ENCODE data around the gene C19orf44. TPM values are rescaled to one million over a fixed set of nuclear protein-coding genes. Genes with fewer than 3 reads are reported as not detected.
"Not testable (repeated sequence)": the region's sequence is repeated elsewhere in the genome, so short reads cannot be mapped to it uniquely, and the experiment has no call there.

The C19orf44 gene
- total RNA-seq, 1 donor from 2014 or later: 13.2 TPM

DNA sequence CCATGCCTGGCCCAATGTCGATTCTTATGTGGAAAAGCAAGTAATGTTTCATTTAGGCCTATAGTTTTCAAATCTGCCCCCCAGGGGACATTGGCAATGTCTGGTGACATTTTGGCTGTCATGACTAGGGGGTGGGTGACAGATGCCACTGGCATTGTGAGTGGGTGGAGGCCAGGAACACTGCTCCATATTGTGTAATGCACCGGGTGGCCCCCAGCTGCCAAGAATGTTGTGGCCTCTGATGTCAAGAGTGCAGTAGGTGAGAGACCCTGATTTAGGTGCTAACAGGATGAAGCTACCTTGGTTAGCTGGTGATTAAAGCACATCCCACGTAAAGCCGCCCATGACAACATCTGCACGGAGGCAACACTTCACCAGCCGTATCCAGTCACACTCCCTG, 10.8 kb downstream of the C19orf44 start:
- H3K9me3 Mint-ChIP-seq: no peaks in the 10 kb centered on the region
- TF ChIP-seq EZH2phosphoT487 (IDR thresholded peaks at IDR 0.05) (no peak), EZH2 (IDR thresholded peaks at IDR 0.05) (no peak)
- TF ChIP-seq, protein P1, sequence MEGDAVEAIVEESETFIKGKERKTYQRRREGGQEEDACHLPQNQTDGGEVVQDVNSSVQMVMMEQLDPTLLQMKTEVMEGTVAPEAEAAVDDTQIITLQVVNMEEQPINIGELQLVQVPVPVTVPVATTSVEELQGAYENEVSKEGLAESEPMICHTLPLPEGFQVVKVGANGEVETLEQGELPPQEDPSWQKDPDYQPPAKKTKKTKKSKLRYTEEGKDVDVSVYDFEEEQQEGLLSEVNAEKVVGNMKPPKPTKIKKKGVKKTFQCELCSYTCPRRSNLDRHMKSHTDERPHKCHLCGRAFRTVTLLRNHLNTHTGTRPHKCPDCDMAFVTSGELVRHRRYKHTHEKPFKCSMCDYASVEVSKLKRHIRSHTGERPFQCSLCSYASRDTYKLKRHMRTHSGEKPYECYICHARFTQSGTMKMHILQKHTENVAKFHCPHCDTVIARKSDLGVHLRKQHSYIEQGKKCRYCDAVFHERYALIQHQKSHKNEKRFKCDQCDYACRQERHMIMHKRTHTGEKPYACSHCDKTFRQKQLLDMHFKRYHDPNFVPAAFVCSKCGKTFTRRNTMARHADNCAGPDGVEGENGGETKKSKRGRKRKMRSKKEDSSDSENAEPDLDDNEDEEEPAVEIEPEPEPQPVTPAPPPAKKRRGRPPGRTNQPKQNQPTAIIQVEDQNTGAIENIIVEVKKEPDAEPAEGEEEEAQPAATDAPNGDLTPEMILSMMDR (IDR thresholded peaks at IDR 0.05): no peak
- H3K4me1 Mint-ChIP-seq: no peaks in the 10 kb centered on the region

DNA sequence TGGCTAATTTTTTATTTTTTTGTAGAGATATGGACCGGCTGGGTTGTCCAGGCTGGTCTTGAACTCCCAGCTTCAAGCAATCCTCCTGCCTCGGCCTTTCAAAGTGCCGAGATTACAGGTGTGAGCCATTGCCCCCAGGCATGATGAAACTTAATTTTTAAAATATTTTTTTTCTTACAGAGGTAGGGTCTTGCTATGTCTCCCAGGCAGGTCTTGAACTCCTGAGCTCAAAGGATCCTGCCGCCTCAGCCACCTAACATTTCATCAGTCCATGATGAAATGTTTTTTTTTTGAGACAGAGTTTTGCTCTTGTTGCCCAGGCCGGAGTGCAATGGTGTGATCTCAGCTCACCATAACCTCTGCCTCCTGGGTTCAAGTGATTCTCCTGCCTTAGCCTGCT, 12.4 kb downstream of the C19orf44 start:
- Histone ChIP-seq H3F3A (ENCODE audit: low read depth) (no peaks in the 10 kb centered on the region), H3K9ac (no peak overlapping the region), H3K4me1 (no peaks in the 10 kb centered on the region), H2AFZ (replicated peaks) (no peak overlapping the region), H3K4me2 (no peak overlapping the region), H3K27me3 (no peaks in the 10 kb centered on the region), H3K27ac (no peak overlapping the region), H3K4me3 (no peak overlapping the region), H3K36me3 (no peaks in the 10 kb centered on the region), H3K9me3 (ENCODE audit: low read depth) (no peaks in the 10 kb centered on the region), H4K20me1 (ENCODE audit: low read depth) (no peaks in the 10 kb centered on the region), H3K79me2 (ENCODE audit: low read depth) (no peaks in the 10 kb centered on the region)
- Mint-ChIP-seq H3K4me1 (no peaks in the 10 kb centered on the region), H3K9me3 (no peaks in the 10 kb centered on the region), H3K36me3 (peaks cover 11% of the 10 kb centered on the region), H3K27ac (no peak overlapping the region), H3K27me3 (ENCODE audit: insufficient read depth, low read depth) (no peaks in the 10 kb centered on the region), H3K4me3 (no peak overlapping the region)
- TF ChIP-seq EZH2 (IDR thresholded peaks at IDR 0.05): no peak
- TF ChIP-seq EZH2phosphoT487 (IDR thresholded peaks at IDR 0.05): no peak
- TF ChIP-seq, protein P1 (IDR thresholded peaks at IDR 0.05): no peak
- DNase-seq (ENCODE audit: low spot score): no peak

More for the DNA sequence above, 10.8 kb downstream of the C19orf44 start:
- Histone ChIP-seq H3K9ac (no peak overlapping the region), H4K20me1 (ENCODE audit: low read depth) (no peaks in the 10 kb centered on the region), H2AFZ (replicated peaks) (no peak overlapping the region), H3K27ac (no peak overlapping the region), H3K4me3 (no peak overlapping the region), H3K79me2 (ENCODE audit: low read depth) (no peaks in the 10 kb centered on the region), H3K36me3 (no peaks in the 10 kb centered on the region), H3K4me2 (no peak overlapping the region), H3K4me1 (no peaks in the 10 kb centered on the region), H3K27me3 (no peaks in the 10 kb centered on the region), H3K9me3 (ENCODE audit: low read depth) (no peaks in the 10 kb centered on the region), H3F3A (ENCODE audit: low read depth) (no peaks in the 10 kb centered on the region)
- Mint-ChIP-seq H3K27ac (no peak overlapping the region), H3K27me3 (ENCODE audit: insufficient read depth, low read depth) (no peaks in the 10 kb centered on the region), H3K36me3 (peaks cover 8% of the 10 kb centered on the region), H3K4me3 (no peak overlapping the region)
- no peak for DNase-seq (ENCODE audit: low spot score)

- Histone ChIP-seq H3K27ac (no peak overlapping the region), H4K20me1 (ENCODE audit: low read depth) (no peaks in the 10 kb centered on the region), H3K27me3 (no peaks in the 10 kb centered on the region), H3K79me2 (ENCODE audit: low read depth) (no peaks in the 10 kb centered on the region), H3K36me3 (no peaks in the 10 kb centered on the region), H3F3A (ENCODE audit: low read depth) (no peaks in the 10 kb centered on the region), H3K9ac (no peak overlapping the region), H3K9me3 (ENCODE audit: low read depth) (no peaks in the 10 kb centered on the region), H2AFZ (replicated peaks) (no peak overlapping the region), H3K4me3 (no peak overlapping the region), H3K4me2 (no peak overlapping the region), H3K4me1 (no peaks in the 10 kb centered on the region)
- Mint-ChIP-seq H3K27me3 (ENCODE audit: insufficient read depth, low read depth) (no peaks in the 10 kb centered on the region), H3K4me1 (no peaks in the 10 kb centered on the region), H3K36me3 (peaks cover 12% of the 10 kb centered on the region), H3K9me3 (no peaks in the 10 kb centered on the region), H3K4me3 (no peak overlapping the region), H3K27ac (no peak overlapping the region)
- no peak for DNase-seq (ENCODE audit: low spot score)
- TF ChIP-seq EZH2 (IDR thresholded peaks at IDR 0.05) (no peak), EZH2phosphoT487 (IDR thresholded peaks at IDR 0.05) (no peak)
- TF ChIP-seq, protein P1 (IDR thresholded peaks at IDR 0.05): no peak
These were observed 13.2 kb downstream of the C19orf44 start for GRCh38 chr19:16509141-16510061.

- H3K9me3 ChIP-seq (ENCODE audit: low read depth): not testable (repeated sequence)
These were observed 16.4 kb downstream of the C19orf44 start for GRCh38 chr19:16512611-16513010.

More at GRCh38 chr19:16512611-16513010, 16.4 kb downstream of the C19orf44 start:
- not testable (repeated sequence) for H3F3A ChIP-seq (ENCODE audit: low read depth); H2AFZ ChIP-seq (replicated peaks); H3K9ac ChIP-seq; DNase-seq (ENCODE audit: low spot score); H3K4me1 ChIP-seq; H3K4me2 ChIP-seq; H3K36me3 ChIP-seq; H3K79me2 ChIP-seq (ENCODE audit: low read depth); H3K27ac Mint-ChIP-seq; H3K4me3 ChIP-seq; H4K20me1 ChIP-seq (ENCODE audit: low read depth); H3K27me3 ChIP-seq; H3K4me3 Mint-ChIP-seq; H3K27me3 Mint-ChIP-seq (ENCODE audit: insufficient read depth, low read depth); H3K9me3 Mint-ChIP-seq; H3K4me1 Mint-ChIP-seq; H3K27ac ChIP-seq
- peaks cover 13% of the 10 kb centered on the region for H3K36me3 Mint-ChIP-seq
